ENCODE data around the gene XYLT1.

The XYLT1 gene

GRCh38 chr16:17403156-17403809 lies 67.5 kb downstream of the XYLT1 start:
- TF ChIP-seq CTCF (IDR thresholded peaks at IDR 0.05; ENCODE audit: borderline replicate concordance, insufficient read depth, low read depth, low read length) = no peak
- H3K4me3 ChIP-seq (ENCODE audit: low read depth, low read length) = no peak overlapping the region

DNA sequence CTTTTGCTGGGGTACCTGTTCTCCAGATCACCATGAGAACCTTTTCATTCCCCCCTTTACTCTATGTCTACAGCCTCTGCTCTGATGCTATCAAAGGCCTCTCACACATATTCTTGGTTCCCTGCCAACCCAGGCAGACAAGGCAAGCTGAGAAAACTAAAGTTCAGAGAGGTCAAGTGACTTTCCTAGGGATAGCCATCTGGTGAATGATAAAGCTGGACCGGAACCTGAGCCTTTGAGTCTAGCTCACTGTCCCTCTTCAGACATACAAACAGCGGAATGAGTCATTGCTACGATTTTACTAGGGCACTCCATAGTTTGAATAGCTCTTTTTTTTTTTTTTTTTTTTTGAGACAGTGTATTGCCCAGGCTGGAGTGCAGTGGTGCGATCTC lies 73.3 kb downstream of the XYLT1 start:
- no peak for TF ChIP-seq CTCF (IDR thresholded peaks at IDR 0.05; ENCODE audit: borderline replicate concordance, insufficient read depth, low read depth, low read length)
- H3K4me3 ChIP-seq (ENCODE audit: low read depth, low read length) = no peak overlapping the region

DNA sequence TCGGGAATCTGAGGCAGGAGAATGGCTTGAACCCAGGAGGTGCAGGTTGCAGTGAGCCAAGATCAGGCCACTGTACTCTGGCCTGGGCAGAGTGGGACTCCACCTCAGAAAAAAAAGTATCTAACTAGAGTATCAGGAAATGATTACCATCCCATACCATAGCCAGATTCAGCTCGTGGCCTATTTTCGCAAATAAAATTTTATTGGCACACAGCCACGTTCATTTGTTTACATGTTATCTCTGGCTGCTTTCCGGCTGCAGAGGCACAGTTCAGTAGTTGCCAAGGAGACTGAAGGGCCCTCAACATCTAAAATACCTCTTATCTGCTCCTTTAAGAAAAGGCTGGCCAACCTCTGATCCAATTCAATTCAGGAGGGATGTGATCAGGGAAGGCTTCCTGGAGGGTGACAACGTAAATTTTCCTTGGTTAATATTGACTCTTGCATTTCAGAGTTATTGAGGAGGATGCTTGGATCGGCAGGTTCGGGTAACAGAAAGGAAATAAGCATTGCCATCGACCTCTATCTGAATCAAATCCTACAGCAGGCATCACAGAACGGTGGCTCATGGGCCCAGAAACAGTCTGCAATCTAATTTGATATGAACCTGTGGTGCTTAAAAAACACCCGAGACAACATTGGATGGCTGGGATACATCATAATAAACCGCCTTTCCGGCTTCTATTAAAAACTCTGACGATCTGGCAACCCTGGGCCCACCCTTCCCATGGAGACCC lies 73.8 kb downstream of the XYLT1 start:
- no peak for TF ChIP-seq CTCF (IDR thresholded peaks at IDR 0.05; ENCODE audit: borderline replicate concordance, insufficient read depth, low read depth, low read length)

GRCh38 chr16:17395849-17396480 lies 74.8 kb downstream of the XYLT1 start:
- H3K4me3 ChIP-seq (ENCODE audit: low read depth, low read length) = no peak overlapping the region
- TF ChIP-seq CTCF (IDR thresholded peaks at IDR 0.05; ENCODE audit: borderline replicate concordance, insufficient read depth, low read depth, low read length) = no peak

More for the DNA sequence above, 73.8 kb downstream of the XYLT1 start:
- no peak overlapping the region for H3K4me3 ChIP-seq (ENCODE audit: low read depth, low read length)

DNA sequence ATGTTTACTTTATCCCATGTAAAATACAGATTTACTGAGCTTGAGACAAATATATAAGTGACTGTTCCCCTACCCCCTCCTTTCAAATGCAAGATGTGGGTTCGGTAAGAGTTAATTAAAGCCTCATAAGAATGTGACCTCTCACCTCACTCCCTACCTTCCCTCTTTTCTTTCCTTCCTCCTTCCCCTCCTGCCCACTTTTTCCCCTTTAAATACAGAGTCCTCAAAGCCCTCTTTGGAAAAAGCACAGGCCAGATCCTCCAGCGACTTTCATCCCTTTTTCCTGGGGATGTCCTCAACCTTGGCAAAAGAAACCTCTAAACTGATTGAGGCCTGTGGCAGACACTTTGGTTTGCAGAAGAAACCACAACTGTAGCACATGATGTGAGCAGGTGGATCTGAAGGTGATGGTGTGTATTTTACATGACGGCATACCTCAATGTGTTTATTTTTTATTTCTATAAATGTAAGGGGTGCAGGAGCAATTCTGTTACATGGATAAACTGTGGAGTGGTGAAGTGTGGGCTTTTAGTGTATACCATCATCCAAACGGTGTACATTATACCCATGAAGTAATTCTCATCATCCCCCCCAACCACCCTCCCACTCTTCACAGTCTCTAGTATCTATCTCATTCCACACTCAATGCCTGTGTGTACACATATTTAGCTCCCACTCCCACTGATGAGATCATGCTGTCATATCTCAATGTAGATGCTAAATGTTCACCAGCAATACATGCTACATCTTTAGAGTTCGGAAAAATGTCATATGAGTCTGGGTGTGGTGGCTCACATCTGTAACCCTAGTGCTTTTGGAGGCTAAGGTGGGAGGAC lies 77.7 kb downstream of the XYLT1 start:
- TF ChIP-seq CTCF (IDR thresholded peaks at IDR 0.05; ENCODE audit: borderline replicate concordance, insufficient read depth, low read depth, low read length) = no peak
- no peak overlapping the region for H3K4me3 ChIP-seq (ENCODE audit: low read depth, low read length)

DNA sequence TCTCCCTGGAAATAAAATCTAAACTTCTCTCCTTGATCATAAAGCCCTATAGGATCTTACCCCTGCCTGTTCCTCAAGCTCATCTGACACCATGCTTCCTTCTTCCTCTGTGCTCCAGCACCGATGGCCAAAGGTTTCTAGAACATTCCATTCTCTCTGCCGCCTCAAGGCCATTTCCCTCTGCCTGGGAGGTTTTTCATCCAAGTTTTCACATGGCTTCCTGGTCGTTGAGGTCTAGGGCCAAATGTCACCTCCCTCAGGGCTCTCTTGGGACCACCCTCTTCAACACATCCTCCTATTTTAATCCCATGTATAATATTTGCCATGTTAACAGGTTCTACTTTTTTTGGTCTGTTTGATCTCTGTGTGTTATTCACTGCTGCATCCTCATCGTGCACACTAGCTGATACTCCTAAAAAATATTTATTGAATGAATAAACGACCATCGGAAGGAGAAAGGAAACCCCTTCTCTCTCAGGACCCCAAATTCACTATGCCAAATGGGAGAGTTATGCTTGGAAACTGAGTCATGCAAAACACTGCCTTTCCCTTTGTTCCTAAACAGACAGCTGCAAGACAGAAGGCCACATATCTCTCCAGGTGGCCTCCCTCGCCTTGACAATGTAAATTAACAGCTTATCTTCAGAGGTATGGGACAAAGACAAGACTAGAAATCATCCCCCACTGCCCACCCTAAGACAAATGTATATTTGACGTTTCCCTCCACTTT lies 78.5 kb downstream of the XYLT1 start:
- no peak for TF ChIP-seq CTCF (IDR thresholded peaks at IDR 0.05; ENCODE audit: borderline replicate concordance, insufficient read depth, low read depth, low read length)
- no peak overlapping the region for H3K4me3 ChIP-seq (ENCODE audit: low read depth, low read length)

Data from GM12875 (cell line).